GM13976 (cell line): ENCODE results near the gene MS4A14.

Experiments used
- DNase-seq: peaks from one replicate; pipeline ENCODE4 v3.0.0; 2012; ENCODE audit warnings: low spot score
- CTCF ChIP-seq: IDR thresholded peaks from 2 replicates; pipeline ENCODE4 v1.5.1; 2012; ENCODE audit warnings: borderline replicate concordance, mild to moderate bottlenecking; ENCODE audit not compliant: insufficient read depth; ENCODE audit errors: extremely low read depth, missing control alignments, control extremely low read depth
- in situ Hi-C: fragments of 300-500 bp; cut with MboI; formaldehyde crosslinking; loops from one replicate; pipeline ENCODE4 v1.12.0; 2022; ENCODE audit warnings: low sequenced_read_pairs, mixed read lengths, inconsistent platforms; ENCODE audit not compliant: unreplicated experiment

Gene MS4A14

GRCh38 chr11:60420015-60420414 is 23.8 kb downstream of the MS4A14 start:
- no peak for TF ChIP-seq CTCF
- in situ Hi-C loops, result no loop called here
- DNase-seq, result no peak

DNA sequence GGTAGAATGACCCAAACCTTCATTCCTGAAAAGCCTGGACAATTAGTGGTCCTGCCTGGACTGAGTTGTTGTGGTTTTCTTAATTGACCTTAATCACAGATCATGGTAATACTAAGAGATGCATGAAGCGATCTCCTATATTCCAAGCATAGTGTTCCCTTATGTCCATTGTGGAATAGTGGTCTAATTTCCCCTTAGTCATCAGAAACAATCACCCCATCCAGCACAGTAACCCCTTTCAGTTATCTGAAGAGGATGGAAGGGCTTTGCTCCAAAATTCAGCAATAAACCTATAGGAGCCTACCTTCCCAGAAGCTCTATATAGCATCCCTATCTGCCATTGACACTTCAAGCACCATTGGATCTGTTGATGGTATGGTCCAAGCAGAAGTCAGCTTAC is 26.4 kb downstream of the MS4A14 start:
- in situ Hi-C loops, result no loop called here
- no peak for DNase-seq
- no peak for TF ChIP-seq CTCF

- DNase-seq, result no peak
- no peak for TF ChIP-seq CTCF
- in situ Hi-C loops, result no loop called here
Observed at GRCh38 chr11:60428517-60428916, 32.3 kb downstream of the MS4A14 start.

DNA sequence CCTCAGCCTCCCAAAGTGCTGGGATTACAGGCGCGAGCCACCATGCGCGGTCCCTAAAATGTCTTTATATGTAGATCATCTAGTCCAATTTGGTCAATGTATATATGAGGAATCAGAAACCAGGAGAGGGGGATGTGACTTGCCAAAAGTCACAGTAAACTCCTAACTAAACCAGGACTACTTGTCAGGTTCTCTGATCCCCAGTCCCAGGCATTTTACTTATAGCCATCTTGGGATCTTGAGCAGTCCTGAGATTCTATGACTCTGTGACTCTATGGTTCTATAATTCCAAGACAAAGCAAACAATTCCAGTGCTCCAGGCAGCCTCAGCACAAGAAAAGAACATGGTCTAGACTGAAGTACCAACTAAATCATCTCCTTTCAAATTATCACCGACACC is 33.0 kb downstream of the MS4A14 start, which contains the start of gene MS4A5:
Gene MS4A5, plus strand, starts transcription at position 301 of the 400 bp plus-strand sequence. CDS start 103 bp downstream, outside the sequence.
- in situ Hi-C loops, result no loop called here
- no peak for TF ChIP-seq CTCF
- no peak for DNase-seq

DNA sequence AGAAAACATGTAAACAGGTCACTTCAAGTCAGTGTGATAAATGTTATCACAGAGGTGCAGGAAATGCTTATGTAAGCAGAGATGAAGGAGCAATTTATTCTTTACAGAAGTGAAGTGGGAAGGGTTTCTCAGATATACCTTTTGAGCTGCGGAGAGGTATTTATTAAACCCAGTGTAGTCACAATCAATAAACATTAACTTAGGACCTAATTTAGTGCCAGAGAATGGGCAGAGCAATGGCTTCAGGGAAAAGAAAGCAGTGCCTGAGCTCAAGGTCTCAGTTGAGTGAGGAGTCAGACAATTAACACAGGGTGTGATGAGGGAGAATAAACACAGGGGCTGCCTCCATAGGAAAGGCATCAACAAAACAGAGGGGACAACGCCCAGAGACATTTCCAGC is 35.0 kb downstream of the MS4A14 start:
- no peak for TF ChIP-seq CTCF
- no peak for DNase-seq
- in situ Hi-C loops, result no loop called here

GRCh38 chr11:60433401-60433800 is 37.1 kb downstream of the MS4A14 start:
- no peak for DNase-seq
- in situ Hi-C loops, result no loop called here
- TF ChIP-seq CTCF, result no peak

- in situ Hi-C loops, result no loop called here
- no peak for DNase-seq
- TF ChIP-seq CTCF, result no peak
Observed at GRCh38 chr11:60447070-60447469, 50.8 kb downstream of the MS4A14 start.
